GM12891 (cell line): ENCODE data around the gene HOXA10. TPM values are rescaled to one million over a fixed set of nuclear protein-coding genes. Genes with fewer than 3 reads are reported as not detected.

Experiments used
- DNase-seq: peaks from one replicate; pipeline ENCODE4 v3.0.0; 2011; ENCODE audit warnings: low spot score; ENCODE audit not compliant: insufficient read length
- FAIRE-seq: peaks from 2 replicates; lab custom pipeline; 2011; peaks lifted over from hg19 to GRCh38; lab: Jason Lieb, UNC
- PAX5 ChIP-seq: IDR thresholded peaks from 2 replicates; pipeline ENCODE4 v1.6.1; 2011; ENCODE audit warnings: low read length, moderate library complexity, mild to moderate bottlenecking; ENCODE audit not compliant: insufficient read depth, severe bottlenecking
- POLR2A ChIP-seq: IDR thresholded peaks from 2 replicates; pipeline ENCODE4 v1.6.1; 2011; ENCODE audit warnings: low read depth, low read length, control low read depth
- POLR2AphosphoS5 ChIP-seq: IDR thresholded peaks from 2 replicates; pipeline ENCODE4 v1.6.1; 2011; ENCODE audit warnings: low read depth, low read length, control low read depth
- POU2F2 ChIP-seq: IDR thresholded peaks from 2 replicates; pipeline ENCODE4 v1.6.1; 2011; ENCODE audit warnings: low read depth, mild to moderate bottlenecking, control low read depth, low read length, moderate library complexity
- SPI1 ChIP-seq: IDR thresholded peaks from 2 replicates; pipeline ENCODE4 v1.6.1; 2011; ENCODE audit warnings: low read depth, low read length, control low read depth
- TAF1 ChIP-seq: IDR thresholded peaks from 2 replicates; pipeline ENCODE4 v1.6.1; 2011; ENCODE audit warnings: low read depth, low read length, control low read depth
- polyA plus RNA-seq: library from polyadenylated mRNA; unstranded; fragments of >200 nt; gene quantifications from one replicate; pipeline ENCODE4 v1.2.1, GENCODE V29; 2012; ENCODE audit warnings: low read depth, missing spikeins, inconsistent platforms; ENCODE audit not compliant: missing spikeins

HOXA10 gene
- not detected for polyA plus RNA-seq

DNA sequence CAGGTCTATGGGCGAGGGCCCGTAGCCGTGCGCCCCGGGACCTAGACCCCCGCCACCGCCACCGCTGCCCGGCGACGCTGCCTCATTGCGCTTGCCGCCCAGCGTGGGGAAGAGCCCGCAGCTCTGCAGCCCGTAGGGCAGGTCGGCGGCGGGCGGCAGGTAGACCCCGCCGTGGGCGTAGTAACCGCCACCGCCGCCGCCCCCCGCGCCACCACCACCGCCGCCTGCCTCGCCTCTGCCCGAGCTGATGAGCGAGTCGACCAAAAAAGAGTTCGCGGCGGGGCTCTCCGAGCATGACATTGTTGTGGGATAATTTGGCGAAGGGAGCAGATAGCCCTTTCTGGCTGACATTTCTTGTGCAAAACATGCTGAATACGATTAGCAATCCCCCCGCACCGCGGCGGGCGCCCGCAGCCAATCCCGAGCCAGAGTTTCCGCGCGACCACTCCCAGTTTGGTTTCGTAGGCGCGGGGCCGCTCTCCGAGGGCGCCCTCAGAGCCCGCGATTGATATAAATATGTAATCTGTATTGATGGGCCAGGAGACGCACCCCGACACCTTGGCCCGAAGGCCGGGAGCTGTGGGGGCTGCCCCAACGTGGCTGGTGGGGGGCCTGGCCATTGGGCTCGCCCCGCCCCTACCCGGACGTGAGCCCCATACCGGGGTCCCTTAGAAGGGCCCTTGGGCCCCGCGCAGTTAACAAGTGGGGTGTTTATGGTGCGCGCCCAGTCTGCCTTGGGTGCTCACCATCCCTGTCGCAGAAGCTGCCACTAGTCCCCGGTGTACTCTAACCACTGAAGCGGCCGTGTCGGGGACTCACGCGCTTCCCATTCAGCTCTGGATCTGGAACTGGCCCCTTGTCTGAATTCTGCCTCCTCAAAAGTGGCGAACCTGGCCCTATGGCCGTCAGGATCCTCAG is at the start of gene HOXA10:
Gene HOXA10, minus strand, starts transcription at position 365 of the 918 bp plus-strand sequence. Its CDS starts 14 bp downstream, at position 351.
- TF ChIP-seq POLR2A = no peak
- no peak for TF ChIP-seq SPI1
- TF ChIP-seq TAF1 = no peak
- no peak for TF ChIP-seq POU2F2
- no peak for TF ChIP-seq PAX5
- TF ChIP-seq POLR2AphosphoS5 = no peak
- no peak for FAIRE-seq
- no peak for DNase-seq

DNA sequence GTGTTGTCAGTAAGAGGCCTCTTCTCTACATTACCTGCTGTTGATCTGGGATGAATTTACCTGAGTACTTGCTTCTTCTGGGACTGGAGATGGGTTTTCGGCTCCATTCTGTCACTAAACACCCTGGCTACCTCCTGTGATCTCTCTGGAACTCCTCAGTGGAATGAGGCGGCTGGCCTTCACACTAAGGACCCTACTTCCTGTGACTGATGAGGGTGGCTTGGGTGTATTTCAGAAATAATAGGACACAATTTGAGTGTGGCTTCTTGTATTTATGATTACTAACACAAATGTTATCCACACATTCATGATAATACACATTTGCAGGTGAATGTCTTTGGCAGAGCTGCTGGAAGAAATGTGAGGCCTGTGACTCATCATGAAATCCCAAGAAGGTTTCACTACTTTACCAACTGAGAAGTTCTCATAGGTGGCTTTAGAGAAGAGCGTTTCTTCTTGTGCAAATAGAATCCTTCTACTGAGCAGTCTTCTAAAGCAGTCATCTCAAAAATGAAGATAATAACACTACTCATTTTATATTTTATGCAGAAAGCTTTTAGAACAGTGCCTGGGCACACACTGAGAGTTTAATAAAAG is 47.2 kb upstream of the HOXA10 start:
- no peak for FAIRE-seq
- DNase-seq = no peak
- no peak for TF ChIP-seq POU2F2
- TF ChIP-seq POLR2AphosphoS5 = no peak

DNA sequence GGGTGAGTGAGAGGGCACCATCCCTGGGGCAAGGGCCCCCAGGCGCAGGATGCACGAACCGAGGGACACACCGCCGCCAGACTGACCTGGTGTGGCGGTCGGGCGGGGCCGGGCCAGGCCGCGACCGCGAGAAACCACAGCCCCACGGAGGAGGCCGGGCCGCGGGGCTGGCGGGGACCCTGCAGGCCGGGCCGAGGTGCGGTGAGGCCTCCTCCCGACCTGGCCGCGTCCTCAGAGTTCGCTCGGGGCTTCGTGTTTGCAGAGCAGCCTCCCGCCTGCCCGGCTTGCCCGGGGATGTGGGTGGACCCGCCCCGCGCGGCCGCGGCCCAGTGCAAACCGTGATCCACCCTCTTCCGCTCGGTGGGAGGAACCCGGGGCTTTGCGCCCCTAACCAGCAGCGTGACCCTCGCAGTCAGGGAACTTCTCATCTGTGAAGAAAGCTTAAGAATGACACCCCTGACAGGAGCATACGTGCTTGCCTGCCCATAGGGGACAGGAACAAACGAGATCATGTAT is 46.4 kb upstream of the HOXA10 start:
- DNase-seq (no peak), FAIRE-seq (no peak)
- TF ChIP-seq POU2F2 = no peak
- TF ChIP-seq TAF1 = no peak
- TF ChIP-seq POLR2AphosphoS5 = no peak
- no peak for TF ChIP-seq SPI1
- no peak for TF ChIP-seq POLR2A
- TF ChIP-seq PAX5 = no peak

DNA sequence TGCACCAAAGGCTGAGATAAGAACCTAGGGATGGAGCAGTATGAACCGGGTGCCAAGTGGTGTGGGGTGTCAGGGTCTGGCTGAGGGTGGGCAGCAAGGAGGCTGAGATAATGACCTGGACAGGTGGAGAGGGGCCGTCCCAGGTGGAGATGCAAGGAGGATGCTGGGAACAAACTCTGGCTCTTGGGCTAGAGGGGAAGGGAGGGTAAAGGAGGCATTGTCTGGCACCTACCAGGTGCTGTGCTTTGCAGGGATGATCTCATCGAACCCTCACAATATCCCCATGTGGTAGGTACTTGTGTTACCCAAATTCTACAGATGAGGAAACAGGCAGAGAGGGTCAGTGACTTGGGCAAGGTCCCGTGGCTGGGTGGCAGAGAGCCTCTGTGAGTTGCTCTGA is 45.7 kb upstream of the HOXA10 start:
- DNase-seq (no peak), FAIRE-seq (no peak)
- TF ChIP-seq POLR2A (no peak), SPI1 (no peak), POU2F2 (no peak), POLR2AphosphoS5 (no peak), TAF1 (no peak), PAX5 (no peak)

DNA sequence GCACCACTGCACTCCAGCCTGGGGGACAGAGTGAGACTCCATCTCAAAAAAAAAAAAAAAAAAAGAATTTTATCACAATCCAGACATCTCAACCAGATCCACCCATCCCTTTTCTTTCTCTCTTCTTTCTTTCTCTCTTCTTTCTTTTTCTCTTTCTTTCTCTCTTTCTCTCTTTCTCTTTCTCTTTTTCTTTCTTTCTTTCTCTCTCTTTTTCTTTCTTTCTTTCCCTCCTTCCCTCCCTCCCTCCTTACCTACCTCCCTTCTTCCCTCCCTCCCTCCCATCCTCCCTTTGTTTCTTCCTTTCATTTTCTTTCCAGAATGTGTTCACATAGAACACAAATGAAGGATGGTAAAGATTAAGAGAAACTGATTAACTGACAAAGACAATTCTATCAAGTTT is 43.8 kb upstream of the HOXA10 start:
- FAIRE-seq (no peak), DNase-seq (no peak)
- no peak for TF ChIP-seq POLR2AphosphoS5
- no peak for TF ChIP-seq POLR2A
- no peak for TF ChIP-seq POU2F2
- TF ChIP-seq SPI1 = no peak

DNA sequence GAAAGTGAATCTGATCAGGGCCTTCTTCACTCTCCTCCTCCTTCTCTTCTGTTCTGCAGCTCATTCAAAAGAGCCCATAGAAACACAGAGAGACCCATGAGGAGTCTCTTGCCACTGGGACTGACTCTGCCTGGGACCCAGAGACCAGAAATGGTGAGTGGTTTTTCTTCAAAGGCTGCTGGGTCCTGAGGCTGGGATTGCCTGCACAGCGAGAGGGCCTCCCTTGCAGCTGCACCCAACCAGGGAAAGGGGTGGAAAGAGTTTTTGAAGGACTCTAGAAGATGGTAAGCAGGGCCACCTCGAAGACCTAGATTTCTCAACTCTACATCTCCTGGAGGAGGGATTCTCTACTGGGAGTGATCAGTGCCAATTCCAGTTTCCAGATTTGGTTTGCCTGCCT is 41.2 kb upstream of the HOXA10 start:
- no peak for FAIRE-seq
- no peak for TF ChIP-seq POLR2AphosphoS5
- no peak for TF ChIP-seq TAF1
- TF ChIP-seq POU2F2 = no peak
- no peak for TF ChIP-seq SPI1
- no peak for TF ChIP-seq POLR2A
- no peak for TF ChIP-seq PAX5
- DNase-seq = no peak

DNA sequence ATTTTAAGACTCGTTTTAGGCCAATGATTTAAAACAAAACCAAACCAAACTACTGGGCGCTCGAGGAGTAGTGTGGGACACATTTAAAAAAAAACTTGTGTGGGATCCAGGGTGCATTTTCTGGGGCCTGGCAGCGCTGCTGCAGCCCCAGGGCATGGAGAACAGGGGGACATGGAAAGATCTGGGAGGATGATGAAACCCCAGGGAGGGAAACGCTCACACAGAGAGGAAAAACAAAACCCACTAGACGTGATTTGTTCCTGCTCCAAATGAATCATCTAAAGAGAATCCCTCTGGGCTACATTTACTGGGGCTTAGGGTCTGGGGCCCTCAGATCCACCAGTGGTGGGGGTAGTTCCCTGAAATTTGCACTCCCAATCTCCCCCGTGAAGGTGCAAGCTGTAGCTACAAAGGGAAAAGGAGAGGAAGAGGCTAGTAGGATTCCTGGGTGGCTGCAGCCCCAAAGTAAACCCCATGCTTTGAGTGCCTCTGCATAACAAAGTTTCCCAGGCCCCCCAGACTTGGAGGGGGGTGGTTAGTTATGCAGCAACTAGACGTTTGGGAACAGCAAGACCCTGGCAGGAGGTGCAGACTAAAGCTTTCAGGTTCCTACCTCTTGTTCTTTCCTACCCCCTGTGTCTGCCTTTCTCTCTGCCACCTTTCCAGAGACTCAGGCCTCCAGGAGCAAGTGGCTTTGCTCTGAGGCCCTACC is 40.3 kb upstream of the HOXA10 start:
- TF ChIP-seq SPI1 (no peak), PAX5 (no peak), TAF1 (no peak), POU2F2 (no peak), POLR2AphosphoS5 (no peak), POLR2A (no peak)
- DNase-seq = no peak
- no peak for FAIRE-seq

DNA sequence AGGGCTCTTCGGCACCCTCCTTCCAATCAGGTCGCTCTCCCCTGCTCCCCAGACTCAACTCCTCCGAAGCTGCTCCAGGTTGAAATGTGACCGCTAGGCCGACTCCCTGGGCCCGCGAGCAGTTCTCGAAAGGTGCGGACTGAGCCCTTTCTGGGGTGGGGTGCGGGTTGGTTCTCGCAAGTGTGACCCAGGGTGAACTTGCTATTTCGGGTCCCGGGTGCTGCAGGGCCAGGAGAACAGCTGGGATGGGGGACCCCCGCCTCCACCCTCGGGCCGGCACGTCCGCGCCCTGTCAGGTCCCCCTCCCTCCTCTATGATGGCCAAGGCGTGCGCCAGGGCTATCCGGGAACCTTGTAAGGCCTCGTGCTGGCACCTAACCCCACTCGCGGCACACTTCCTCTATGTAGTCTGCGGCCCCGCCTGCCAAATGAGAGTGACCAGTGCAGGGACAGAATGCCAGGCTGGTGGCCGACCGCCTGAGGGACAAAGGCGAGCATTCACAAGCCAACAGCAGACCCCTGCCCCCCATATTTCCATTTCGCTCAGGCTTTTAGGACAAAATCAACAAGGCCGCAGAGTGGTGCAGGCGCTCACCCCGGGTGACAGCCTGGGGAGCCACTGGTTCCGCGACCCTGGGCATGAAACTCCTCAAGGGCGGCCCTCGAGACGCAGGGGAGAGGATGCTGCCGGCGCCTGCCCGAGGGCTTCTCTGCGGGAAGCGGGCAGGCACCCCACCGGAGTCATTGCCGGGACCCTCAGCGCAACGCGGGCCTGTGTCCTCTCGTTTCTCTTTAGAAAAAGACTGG is 39.5 kb upstream of the HOXA10 start:
- DNase-seq = no peak
- no peak for TF ChIP-seq POLR2AphosphoS5
- no peak for TF ChIP-seq PAX5
- no peak for TF ChIP-seq POU2F2
- TF ChIP-seq SPI1 = no peak
- no peak for TF ChIP-seq POLR2A
- no peak for TF ChIP-seq TAF1
- no peak for FAIRE-seq
